Urothelium cell line (cell line): ENCODE measurements around the gene TBL1X.

Source experiments
- DNase-seq: peaks from one replicate; pipeline ENCODE4 v3.0.0; 2011; ENCODE audit warnings: low spot score, mixed read lengths
- FAIRE-seq: peaks from 2 replicates; lab custom pipeline; 2011; peaks lifted over from hg19 to GRCh38; lab: Jason Lieb, UNC

Gene TBL1X

GRCh38 chrX:9494771-9495170, 29.9 kb downstream of the TBL1X start:
- DNase-seq (no peak), FAIRE-seq (no peak)

GRCh38 chrX:9495496-9495895, 30.6 kb downstream of the TBL1X start:
- DNase-seq, result no peak
- FAIRE-seq, result no peak

DNA sequence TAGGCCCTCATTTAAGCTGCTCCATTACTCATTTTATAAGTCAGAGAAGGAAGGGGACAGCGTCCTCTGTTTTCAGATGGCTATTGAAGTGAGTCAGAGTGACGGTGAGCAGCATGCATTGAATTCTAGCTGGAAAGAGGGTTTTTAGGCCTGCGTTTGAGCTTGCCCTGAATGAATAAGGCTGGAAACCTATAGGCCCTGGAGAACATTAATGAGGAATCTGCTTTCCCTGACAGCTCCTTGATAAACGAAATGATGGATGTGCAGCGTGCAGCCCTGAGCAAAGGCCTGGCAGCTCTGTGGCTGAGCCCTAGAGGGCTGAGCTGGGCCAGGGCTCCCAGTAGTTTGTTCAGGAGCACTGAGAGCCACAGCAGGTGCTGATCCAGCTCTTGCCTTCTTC, 33.4 kb downstream of the TBL1X start:
- FAIRE-seq (no peak), DNase-seq (no peak)

DNA sequence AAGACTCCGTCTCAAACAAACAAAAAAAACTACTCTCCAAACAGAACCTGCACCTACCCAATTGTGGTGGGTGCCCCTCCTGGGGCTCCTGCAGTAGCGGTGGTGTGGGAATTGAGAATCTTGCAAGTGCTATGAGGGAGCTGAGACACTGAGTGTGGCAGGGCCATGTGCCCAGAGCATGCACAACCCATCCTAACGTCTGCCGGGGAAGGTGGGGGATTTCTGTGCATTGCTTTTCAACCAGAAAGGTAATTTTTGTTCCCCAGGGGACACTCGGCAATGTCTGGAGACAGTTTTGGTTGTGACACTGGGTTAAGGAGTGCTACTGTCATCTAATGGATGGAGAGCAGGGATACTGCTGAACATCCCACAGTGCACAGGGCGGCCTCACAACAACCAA, 35.7 kb downstream of the TBL1X start:
- FAIRE-seq (no peak), DNase-seq (no peak)

DNA sequence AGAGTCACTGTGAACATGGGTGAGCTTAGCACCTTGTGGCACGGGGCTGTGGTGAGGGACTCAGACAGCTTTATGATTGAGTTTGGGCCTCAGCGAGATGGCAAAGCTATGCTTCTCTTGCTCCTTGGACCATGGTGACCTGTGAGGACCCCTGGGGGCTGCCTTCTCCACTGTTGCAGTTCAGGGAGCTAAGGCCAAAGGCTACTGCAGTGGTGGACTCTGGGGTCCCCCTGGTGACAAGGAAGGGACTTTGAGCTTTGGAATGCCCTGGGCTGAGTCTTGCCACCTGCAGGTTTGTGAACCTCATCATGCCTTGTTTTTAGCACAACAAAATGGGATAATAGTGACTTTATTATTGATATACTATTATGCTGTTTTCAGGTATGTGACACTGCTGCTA, 36.5 kb downstream of the TBL1X start:
- DNase-seq (no peak), FAIRE-seq (no peak)

- no peak for DNase-seq
- FAIRE-seq, result no peak
Measured at GRCh38 chrX:9503261-9503660, 38.4 kb downstream of the TBL1X start.

DNA sequence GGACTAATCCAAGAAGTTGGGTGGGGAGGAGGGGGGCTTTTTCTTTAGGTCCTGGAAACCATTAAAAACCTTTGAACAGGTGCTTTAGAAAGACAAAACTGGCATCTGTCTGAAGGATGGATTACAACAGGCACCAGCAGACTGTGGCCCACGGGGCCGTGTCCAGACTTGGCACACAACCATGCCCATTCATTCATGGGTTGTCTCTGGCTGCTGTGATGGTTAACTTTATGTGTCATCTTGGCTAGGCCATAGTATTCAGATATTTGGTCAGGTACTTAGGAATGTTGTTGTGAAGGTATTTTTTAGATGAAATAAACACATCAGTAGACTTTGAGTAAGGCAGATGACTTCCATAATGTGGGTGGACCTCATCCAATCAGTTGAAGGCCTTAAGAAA, 45.5 kb downstream of the TBL1X start:
- FAIRE-seq (no peak), DNase-seq (no peak)

- FAIRE-seq, result no peak
Measured at GRCh38 chrX:9510980-9511379, 46.1 kb downstream of the TBL1X start.

DNA sequence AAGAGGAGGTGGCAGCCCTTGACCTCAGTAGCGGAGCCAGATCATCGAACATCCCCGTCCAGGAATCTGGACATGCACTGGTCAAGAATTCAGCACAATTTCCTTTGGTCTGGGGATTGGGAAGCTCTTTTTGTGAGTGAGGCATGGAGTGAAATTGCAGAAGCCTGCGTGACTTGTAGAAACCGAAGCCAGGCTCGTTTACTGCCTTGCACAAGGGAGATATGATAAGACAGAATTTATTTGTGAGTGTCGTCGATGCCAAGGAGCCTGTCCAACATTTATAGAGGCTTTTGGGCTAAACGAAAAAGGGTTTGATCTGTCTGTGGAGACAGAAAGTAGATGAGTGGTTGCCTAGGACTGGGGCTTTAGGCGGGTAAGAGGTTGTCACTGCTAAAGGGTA, 50.6 kb downstream of the TBL1X start:
- DNase-seq (no peak), FAIRE-seq (no peak)

More at GRCh38 chrX:9510980-9511379, 46.1 kb downstream of the TBL1X start:
- DNase-seq, result no peak

- FAIRE-seq, result no peak
- DNase-seq, result no peak
Measured at GRCh38 chrX:9515973-9516538, 51.2 kb downstream of the TBL1X start.

GRCh38 chrX:9516635-9517034, 51.8 kb downstream of the TBL1X start:
- FAIRE-seq (no peak), DNase-seq (no peak)

DNA sequence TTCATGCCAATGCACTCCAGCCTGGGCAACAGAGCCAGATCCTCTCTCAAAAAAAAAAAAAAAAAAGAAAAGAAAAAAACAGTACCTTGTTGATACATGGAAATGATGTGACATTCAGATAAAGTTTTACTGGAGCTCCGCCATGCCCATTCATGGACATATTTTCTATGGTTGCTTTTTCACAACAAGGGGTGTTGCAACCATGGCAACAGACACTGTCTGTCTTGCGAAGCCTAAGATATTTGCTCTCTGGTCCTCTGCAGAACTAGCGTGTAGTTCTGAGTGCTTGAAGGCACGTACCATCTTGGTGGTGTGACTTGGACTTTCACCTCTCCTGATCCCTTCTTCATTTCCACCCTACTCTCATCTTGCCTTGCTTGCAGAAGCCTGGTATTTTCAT, 53.2 kb downstream of the TBL1X start:
- FAIRE-seq (no peak), DNase-seq (no peak)

GRCh38 chrX:9518889-9519288, 54.0 kb downstream of the TBL1X start:
- no peak for DNase-seq
- no peak for FAIRE-seq

DNA sequence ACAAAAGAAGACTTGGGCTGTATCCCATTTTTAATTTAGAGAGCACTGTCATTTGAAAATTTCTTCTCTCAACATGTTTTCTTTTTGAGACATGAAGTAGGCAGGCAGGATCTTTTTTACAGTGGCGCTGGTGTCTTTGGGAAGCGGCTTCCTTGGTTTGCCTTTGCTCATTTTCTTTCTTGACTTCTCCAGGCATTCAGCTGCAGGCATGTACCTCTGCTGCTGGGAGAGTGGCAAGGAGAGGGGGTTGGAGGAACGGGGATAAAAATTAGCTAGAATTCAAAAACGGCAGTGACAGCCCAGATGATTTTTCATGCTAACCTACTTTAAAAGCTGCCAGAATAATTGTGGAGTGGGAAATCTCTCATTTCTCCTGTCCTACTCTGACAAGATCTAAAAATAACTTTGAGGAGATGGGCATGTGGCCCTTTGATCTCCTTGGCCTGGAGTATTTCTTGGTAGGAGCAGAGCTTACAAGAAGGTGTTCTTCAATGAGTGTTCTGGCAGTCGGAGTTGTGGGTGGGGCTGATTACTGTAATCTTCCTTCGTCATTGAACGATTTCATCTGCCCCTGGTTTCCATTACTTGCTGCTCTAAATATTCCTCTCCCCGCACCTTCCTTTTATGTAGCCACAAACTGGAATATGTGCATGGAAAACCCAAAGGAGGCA, 54.8 kb downstream of the TBL1X start:
- no peak for FAIRE-seq
- DNase-seq, result no peak

GRCh38 chrX:9520217-9520590, 55.3 kb downstream of the TBL1X start:
- FAIRE-seq (no peak), DNase-seq (no peak)

DNA sequence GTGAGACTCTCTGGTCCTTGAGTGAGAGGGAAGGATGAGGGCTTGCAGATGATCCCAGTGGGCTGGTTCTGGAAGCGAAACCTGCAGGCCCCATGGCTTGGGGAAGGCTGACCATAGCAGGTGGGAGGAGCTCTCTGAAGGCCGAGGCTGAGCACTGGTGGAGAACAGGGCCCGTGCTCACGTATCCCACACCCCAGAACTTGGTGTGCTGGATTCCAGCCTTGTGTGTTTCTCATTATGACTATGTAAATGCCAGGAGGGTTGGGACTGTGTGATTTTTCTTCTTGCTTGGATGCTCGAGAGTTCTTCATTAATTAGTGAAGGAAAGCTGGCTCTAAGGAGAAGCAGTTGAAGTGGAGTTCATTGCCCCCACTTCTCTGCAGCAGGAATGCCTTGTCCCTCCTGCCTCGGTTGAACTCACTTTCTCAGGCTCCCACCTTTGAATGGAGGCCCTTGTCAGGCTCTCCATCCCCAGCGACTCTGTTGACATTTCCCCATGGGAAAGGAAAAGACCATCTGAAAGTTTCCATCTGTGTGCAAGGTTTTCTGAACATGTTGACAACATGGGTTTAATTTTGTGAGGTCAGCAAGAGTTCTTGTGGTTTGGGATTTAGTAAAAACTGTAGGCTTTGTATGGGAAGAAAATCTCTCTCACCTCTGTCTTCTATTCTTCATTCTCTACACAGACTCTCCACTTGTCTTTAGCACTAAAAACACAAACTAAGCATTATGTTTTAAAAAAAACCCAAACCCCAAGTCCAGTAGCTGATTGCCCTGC, 57.7 kb downstream of the TBL1X start:
- no peak for FAIRE-seq
- no peak for DNase-seq

DNA sequence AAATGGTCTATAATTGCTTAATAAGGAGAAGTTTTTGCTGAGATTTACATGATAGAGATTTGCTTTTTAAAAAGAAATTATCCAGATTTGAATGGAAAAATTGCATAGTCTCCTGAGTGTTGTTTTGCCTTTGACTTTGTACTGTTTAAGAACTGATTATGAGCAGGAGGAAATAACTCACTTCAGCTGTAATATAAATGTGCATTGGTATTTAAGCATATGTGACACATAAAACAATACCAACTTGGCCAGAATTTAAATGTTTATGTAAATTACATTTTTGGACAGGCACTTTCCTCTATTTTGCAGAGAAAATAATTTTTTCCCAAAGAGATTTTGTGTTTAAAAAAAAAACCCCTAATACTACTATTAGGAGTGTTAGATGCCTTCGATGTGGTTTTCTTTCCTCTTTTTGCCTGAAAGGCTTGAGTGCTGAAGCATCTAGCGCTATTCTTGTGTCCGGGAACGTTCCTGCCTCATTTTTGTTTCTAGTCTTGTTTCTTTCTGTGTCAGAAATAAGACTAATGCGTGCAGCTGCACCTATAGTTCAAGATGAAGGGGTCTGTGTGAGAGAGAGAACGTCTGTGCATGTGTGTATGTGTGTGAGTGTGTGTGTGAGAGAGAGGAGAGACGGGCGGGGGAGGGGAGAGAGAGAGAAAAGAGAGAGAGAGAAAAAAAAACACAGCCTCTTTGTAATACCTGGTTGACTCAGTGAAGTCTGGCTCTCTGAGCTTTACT, 60.8 kb downstream of the TBL1X start:
- FAIRE-seq, result no peak
- DNase-seq, result no peak

GRCh38 chrX:9526965-9527364, 62.1 kb downstream of the TBL1X start:
- FAIRE-seq (no peak), DNase-seq (no peak)

- DNase-seq, result no peak
- FAIRE-seq, result no peak
Measured at GRCh38 chrX:9528498-9528897, 63.6 kb downstream of the TBL1X start.

DNA sequence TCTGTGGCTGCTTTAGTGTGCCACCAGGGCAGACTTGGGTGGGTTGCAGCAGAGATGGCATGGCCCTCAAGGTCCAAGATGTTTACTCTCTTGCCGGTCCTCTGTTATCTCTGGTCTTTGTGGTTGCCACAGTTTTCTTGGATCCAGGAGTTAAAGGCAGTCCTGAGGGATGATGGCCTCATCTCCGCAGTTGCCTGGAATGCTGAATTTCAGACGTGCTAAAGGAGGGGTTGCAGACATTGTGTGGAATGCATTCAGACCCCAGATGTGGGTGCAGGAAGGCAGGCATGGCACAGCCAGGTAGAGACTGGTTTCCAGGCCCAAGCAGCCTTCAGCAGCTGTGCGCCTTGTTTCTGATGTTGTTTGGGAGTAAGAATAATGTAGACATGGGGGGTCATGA, 64.4 kb downstream of the TBL1X start:
- no peak for DNase-seq
- FAIRE-seq, result no peak

- DNase-seq, result peak; percentile 60
- FAIRE-seq, result no peak
Measured at GRCh38 chrX:9530848-9531274, 66.0 kb downstream of the TBL1X start.

GRCh38 chrX:9532349-9532748, 67.5 kb downstream of the TBL1X start:
- FAIRE-seq, result no peak
- DNase-seq, result no peak
